HG03196 (cell line): ENCODE data around the gene SBF2.

ENCODE experiments used
- ATAC-seq: cut with Tn5 transposase; IDR thresholded peaks from one replicate; pipeline ENCODE4 v1.9.1; 2021; ENCODE audit not compliant: unreplicated experiment

The SBF2 gene

GRCh38 chr11:9825895-9826294 is 468.1 kb downstream of the SBF2 start:
- ATAC-seq: no peak

DNA sequence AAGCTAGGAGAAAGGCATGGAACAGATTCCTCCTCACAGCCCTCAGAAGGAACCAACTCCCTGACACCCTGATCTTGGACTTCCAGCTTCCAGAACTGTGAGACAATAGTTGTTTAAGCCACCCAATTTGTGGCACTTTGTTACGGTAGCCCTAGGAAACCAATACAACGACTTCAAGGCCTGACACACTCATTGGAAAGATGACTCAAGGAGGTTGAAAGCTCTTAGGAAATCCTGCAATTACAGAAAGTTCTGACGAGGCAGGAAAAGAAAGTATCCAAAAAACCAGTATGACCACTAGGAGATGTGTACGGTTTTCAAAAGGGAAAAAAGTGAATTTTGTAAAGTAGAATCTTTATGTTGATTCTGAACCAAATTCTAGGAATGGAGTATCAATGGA is 468.7 kb downstream of the SBF2 start:
- ATAC-seq: no peak

DNA sequence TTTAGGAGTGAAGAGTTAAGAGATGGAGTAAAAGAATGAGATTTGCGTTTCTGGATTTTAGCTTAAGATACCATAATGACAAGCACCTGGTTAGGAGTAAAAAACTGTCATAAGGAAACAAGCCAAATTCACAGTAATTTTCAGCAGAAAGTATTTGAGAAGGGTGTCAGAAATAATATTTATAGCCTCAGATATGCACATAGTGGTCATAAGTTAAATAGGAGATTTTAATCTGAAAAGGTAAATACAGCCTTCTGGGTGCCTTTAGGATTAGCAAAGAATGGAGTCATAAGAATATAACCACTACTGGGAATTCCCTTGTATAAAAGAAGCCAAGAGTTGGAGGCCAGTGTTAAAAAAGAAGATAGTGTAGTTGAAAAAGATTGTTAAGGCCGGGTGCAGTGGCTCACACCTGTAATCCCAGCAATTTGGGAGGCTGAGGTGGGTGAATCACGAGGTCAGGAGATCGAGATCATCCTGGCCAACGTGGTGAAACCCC is 470.1 kb downstream of the SBF2 start:
- no peak for ATAC-seq

- no peak for ATAC-seq
These were observed 470.6 kb downstream of the SBF2 start for GRCh38 chr11:9823439-9823838.

DNA sequence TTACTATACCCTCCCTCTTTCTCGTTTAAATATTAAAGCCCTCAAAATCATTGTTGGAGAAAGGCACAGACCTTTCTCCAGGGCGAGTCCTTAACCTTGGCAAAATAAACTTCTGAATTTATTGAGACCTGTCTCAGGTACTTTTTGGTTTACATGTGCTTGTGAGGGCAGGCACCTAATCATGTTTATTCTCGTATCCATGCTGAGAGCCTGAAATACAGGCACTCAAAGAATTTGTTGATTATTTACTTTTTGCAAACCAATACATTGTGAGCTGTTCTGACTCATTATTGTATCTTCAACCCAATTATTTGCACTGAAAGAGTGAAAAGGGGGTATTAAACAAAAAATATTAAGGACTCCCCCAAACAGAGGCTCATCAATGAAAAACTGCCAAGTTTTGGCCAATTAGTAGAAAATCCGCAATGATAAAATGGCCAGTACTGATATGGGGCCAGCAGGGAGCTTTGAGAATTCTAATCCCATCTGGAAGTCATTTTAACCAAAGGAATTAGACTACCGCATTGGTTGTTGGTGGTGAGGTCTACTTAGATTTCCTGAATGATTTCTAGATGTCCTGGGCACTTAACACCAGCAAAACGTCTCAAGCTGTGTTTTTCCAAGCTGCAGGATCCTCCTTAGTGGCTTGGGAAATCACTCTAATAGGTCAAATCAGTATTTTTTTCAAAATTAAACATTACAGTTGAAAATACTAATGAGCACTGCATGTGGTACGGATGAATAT is 472.8 kb downstream of the SBF2 start:
- ATAC-seq: no peak

- ATAC-seq: no peak
These were observed 473.8 kb downstream of the SBF2 start for GRCh38 chr11:9820260-9820659.

- ATAC-seq: no peak
These were observed 476.8 kb downstream of the SBF2 start for GRCh38 chr11:9817191-9817590.

DNA sequence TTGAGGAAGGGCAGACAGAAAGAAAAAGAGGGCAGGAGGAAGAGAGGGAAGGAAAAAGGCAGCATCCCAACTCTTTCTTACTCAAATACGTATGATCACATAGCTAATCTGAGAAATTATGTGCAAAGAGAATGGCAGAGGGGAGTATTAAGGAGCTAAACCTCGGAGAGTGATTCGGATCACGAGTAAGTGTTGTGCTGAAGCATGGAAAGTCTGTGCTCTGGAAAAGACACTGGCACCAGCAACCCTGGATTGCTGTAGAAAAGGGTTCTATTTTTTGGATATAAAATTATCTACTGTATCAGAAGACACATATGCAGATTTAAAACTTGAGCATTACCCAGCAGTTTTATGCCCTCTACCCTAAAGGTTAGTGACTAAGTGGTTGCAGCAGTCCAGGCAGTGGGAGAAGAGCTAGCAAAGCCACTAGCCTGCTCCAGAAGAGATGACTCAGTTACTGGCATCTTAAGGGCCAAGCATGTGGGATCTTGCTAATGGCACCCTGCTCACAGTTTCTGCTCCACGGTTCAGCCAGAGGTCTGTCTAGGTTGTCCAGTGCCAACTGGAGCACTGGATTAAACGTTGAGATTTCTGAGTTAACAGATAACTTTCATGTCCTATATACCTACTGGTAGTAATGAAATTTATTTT is 478.4 kb downstream of the SBF2 start:
- ATAC-seq: no peak

DNA sequence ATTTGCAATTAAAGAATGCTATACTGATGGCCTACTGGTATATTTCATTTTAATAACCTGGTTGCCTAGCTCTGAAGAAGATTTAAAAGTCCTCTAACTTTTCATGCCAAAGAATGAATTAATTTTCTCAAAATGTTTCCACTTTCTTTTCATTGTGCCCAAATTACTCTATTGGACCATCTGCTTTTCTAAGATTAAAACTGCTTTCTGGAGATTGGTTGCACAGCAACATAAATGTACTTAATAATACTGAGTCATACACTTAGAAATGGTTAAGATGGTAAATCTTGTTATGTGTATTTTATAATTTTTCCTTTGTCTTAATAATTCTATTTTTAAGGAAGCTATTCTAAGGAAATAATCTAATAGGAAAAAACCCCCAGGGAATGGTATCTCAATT is 479.9 kb downstream of the SBF2 start:
- ATAC-seq: no peak

DNA sequence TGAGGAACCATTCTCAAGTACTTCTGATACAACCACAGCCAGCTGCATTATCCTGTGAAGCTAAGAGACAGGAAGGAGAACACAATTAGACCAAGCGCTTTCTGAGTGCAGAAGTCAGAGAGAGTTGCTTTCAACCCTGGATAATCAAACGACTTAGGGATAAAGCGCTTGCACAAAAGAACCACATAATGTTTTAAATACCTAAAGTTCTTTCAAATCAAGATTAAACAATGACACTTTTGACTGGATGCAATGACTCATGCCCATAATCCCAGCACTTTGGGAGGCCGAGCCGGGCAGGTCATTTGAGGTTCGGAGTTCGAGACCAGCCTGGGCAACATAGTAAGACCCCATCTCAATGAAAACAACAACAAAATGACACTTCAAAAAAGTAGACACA is 485.1 kb downstream of the SBF2 start:
- ATAC-seq: no peak

DNA sequence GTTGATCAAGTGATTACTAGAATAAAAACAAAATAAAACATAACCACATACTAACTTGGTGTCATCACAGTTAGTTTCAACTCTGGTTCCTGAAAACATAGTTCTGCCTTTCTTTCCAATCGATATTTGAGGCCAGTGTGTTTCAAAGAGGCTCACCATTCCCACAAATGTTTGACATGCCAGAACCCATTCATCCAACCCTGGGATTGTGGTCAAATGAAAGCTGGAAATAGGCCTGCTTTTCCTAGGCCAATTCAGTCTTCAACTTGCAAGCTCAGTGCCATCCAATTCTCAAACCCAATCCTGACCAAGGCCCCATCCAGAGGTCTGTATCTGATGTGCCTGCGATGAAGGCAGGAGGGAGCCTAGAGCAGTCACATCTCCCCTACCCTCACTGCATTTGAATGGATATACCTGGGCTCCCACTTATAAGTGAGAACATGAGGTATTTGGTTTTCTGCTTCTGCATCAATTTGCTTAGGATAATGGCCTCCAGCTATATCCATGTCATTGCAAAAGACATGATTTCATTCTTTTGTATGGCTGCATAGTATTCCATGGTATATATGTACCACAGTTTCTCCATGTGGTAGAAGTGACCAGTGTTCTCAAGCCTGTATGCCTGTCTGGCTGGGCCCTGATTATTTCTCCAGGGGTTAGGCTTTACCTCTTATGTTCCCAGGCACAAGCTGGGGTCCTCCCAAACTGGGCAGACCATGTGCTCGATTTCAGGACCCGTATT is 486.9 kb downstream of the SBF2 start:
- ATAC-seq: no peak

DNA sequence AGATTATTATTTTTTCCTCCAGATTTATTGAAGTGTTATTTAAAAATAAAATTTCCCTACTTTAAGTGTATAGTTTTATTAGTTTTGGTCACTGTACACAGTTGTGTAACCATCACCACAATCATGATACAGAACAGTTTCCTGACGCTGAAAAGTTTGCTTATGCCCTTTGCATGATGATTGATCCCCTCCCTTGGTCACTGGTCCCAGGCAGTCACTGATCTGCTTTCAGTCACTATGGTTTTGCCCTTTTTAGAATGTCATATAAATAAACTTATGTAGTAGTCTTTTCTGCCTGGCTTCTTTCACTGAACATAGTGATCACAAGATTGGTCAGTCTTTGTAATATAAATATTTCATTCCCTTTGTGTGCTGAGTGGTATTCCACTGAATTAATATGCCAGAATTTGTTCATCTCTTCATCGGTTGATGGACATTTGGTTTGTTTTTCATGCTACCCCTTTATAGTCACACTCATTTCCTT is 489.6 kb downstream of the SBF2 start:
- no peak for ATAC-seq

DNA sequence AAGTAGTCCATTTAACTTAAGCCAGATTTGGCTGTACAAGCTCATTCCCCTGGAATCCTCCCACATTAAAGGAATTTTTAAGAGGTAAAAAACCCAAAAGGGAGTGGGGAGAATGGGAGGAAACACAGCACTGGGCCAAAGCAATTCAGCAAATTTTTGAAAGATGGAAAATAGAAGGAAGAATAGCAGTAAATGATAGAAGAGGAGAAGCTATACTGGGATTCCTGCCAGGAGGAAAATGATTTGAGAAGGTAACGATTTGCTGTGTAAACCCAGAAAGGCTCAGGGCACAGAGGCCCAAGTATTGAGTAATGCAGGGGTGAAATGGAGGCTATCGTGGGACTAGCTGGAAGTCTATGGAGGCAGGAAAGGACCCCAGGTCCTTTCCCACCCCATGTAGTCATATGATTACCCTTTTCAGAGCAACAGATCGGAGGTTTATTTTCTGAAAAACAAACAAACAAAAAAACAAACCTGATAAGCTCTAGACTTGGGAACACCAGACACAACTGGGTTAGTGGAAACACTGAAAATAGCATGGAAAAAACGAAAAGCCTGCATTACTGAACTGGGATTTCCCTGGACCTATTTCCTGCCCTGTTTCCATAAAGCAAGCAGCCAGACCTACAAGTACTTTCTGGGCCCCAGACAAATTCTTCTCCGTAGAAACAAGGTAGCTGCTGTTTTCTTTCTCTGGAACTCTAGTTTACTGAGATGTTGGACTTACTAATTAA is 490.2 kb downstream of the SBF2 start:
- no peak for ATAC-seq

DNA sequence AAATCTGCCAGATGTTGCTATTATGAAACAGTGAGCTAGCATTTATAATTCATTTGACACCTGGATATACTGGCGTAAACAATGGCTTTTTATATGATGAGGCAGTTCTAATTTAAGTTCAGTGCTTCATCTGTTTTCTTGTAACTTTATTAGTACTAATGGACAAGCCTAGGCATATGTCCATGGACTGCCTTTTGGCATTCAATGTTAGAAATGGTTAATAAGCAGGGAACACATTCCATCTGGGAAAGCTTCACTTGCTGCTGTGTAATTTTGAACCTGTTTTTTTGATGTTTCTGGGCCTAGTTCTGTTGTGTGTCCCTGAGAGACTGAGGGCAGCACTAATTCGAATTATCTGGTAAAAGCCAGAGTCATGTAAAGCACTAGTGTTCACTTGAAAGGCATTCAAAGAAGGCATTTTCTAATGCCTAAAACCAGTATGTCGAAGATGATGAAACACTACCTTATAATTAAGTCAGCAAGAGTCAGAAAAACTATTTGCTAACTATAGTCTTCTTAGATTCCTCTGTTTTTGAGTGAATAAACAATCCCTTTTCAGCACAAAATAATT is 491.6 kb downstream of the SBF2 start:
- no peak for ATAC-seq

- ATAC-seq: no peak
These were observed 494.1 kb downstream of the SBF2 start for GRCh38 chr11:9799886-9800285.

DNA sequence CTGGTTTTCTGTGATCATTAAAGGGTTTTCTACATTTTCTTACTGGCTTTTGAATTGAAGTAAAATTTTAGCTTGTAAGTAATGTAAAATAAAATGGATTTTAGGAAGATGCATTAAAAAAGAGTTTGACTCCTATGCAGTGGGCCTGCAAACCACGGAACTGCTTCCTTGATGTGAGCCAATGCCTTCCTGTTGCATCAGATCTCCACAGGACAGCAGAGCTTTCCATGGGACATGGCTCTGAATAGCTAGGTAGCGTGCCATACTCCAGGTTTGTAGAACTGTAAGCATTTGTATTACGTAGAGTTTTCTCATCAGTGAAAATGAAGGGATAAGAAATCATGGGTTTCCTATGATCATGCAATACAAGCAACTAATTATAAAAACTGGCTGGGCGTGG is 496.7 kb downstream of the SBF2 start:
- no peak for ATAC-seq

- ATAC-seq: no peak
These were observed 497.2 kb downstream of the SBF2 start for GRCh38 chr11:9796854-9797253.

GRCh38 chr11:9796266-9796665 is 497.8 kb downstream of the SBF2 start:
- no peak for ATAC-seq

DNA sequence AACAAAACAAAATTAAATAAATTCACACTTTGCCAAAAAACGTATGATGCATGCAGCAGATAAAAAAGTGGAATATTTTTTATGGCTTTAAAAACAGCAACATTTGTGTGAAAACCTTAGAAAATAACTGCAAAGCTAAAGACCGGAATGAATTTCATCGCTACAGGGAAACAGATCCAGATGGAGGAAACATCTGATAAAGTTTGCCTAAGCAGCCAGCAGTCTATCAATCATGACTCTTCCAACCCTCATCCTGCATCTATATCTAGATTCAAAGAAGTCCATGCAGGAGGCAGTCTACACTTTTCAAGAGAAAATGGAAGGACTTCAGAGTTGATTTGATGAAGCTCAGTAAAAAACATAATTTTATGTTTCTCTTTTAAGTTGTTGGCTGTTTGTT is 503.3 kb downstream of the SBF2 start:
- no peak for ATAC-seq

- no peak for ATAC-seq
These were observed 504.1 kb downstream of the SBF2 start for GRCh38 chr11:9789910-9790309.
